Measurements from ENCODE around the gene ARID3A. TPM values are rescaled to one million over a fixed set of nuclear protein-coding genes. Genes with fewer than 3 reads are reported as not detected.

ARID3A gene
- total and polyA plus RNA-seq, 2 experiments from 2014 or later, result 2.8 to 8.5 TPM

- no peak overlapping the region for H3K4me3 ChIP-seq
- TF ChIP-seq EZH2phosphoT487 (IDR thresholded peaks at IDR 0.05; ENCODE audit: insufficient read depth, low read depth), result no peak
- TF ChIP-seq EZH2 (IDR thresholded peaks at IDR 0.05; ENCODE audit: insufficient read depth, poor library complexity, severe bottlenecking), result no peak
- H3K9ac ChIP-seq, result no peak overlapping the region
- DNase-seq, result no peak
- no peaks in the 10 kb centered on the region for H3K9me2 ChIP-seq (ENCODE audit: insufficient read depth)
- H3K79me2 ChIP-seq (ENCODE audit: insufficient read depth), result peaks cover 56% of the 10 kb centered on the region
- in situ Hi-C loops (cut with MboI), result no loop called here
- H3K4me2 ChIP-seq (ENCODE audit: unreplicated experiment), result no peak overlapping the region
- H3F3A ChIP-seq (ENCODE audit: insufficient read depth), result no peaks in the 10 kb centered on the region
- H3K9me3 ChIP-seq (ENCODE audit: low read depth), result no peaks in the 10 kb centered on the region
- WGBS, 2 experiments (ENCODE audit: low coverage in 1 of 2, low lambda C conversion rate in 2 of 2, missing lambda C conversion rate in 2 of 2), result 89 to 96% methylated on average over 11 to 17 of the region's 18 CpGs
- H4K20me1 ChIP-seq (ENCODE audit: insufficient read depth), result no peaks in the 10 kb centered on the region; the same call in 1 of the 2 replicates
- H3K27me3 ChIP-seq (replicated peaks; ENCODE audit: insufficient read depth), result no peaks in the 10 kb centered on the region
- H3K27ac ChIP-seq, result no peak overlapping the region
- no peaks in the 10 kb centered on the region for H3K36me3 ChIP-seq (ENCODE audit: low read depth)
- H2AFZ ChIP-seq, result no peak overlapping the region
- peaks cover 14% of the 10 kb centered on the region for H3K4me1 ChIP-seq (ENCODE audit: insufficient read depth)
Observed at GRCh38 chr19:1012334-1012733, 86.5 kb downstream of the ARID3A start.

GRCh38 chr19:1013218-1013617 lies 87.4 kb downstream of the ARID3A start:
- DNase-seq, result no peak
- Histone ChIP-seq H3K27ac (no peak overlapping the region), H2AFZ (no peak overlapping the region), H3K79me2 (ENCODE audit: insufficient read depth) (peaks cover 65% of the 10 kb centered on the region), H3K9me3 (ENCODE audit: low read depth) (no peaks in the 10 kb centered on the region), H3K27me3 (replicated peaks; ENCODE audit: insufficient read depth) (no peaks in the 10 kb centered on the region), H3K4me2 (ENCODE audit: unreplicated experiment) (no peak overlapping the region), H4K20me1 (ENCODE audit: insufficient read depth) (no peaks in the 10 kb centered on the region; the same call in 1 of the 2 replicates), H3K9me2 (ENCODE audit: insufficient read depth) (no peaks in the 10 kb centered on the region), H3K36me3 (ENCODE audit: low read depth) (no peaks in the 10 kb centered on the region), H3K4me1 (ENCODE audit: insufficient read depth) (peaks cover 22% of the 10 kb centered on the region), H3K4me3 (no peak overlapping the region), H3F3A (ENCODE audit: insufficient read depth) (no peaks in the 10 kb centered on the region), H3K9ac (no peak overlapping the region)
- TF ChIP-seq EZH2phosphoT487 (IDR thresholded peaks at IDR 0.05; ENCODE audit: insufficient read depth, low read depth) (no peak), EZH2 (IDR thresholded peaks at IDR 0.05; ENCODE audit: insufficient read depth, poor library complexity, severe bottlenecking) (no peak)
- WGBS, 2 experiments (ENCODE audit: low coverage in 1 of 2, low lambda C conversion rate in 2 of 2, missing lambda C conversion rate in 2 of 2), result 90 to 92% methylated on average over 10 of the region's 10 CpGs
- in situ Hi-C loops (cut with MboI), result no loop called here

GRCh38 chr19:1014161-1015060 lies 88.6 kb downstream of the ARID3A start:
- H3K9me3 ChIP-seq (ENCODE audit: low read depth), result no peaks in the 10 kb centered on the region
- H4K20me1 ChIP-seq (ENCODE audit: insufficient read depth), result no peaks in the 10 kb centered on the region; the same call in 1 of the 2 replicates
- in situ Hi-C loops (cut with MboI), result no loop called here
- no peak overlapping the region for H2AFZ ChIP-seq
- H3K27ac ChIP-seq, result no peak overlapping the region
- H3K4me2 ChIP-seq (ENCODE audit: unreplicated experiment), result no peak overlapping the region
- H3F3A ChIP-seq (ENCODE audit: insufficient read depth), result no peaks in the 10 kb centered on the region
- no peak for DNase-seq
- H3K79me2 ChIP-seq (ENCODE audit: insufficient read depth), result peaks cover 77% of the 10 kb centered on the region
- H3K9ac ChIP-seq, result no peak overlapping the region
- 96 to 97% methylated on average over 39 to 49 of the region's 49 CpGs for WGBS, 2 experiments (ENCODE audit: low coverage in 1 of 2, low lambda C conversion rate in 2 of 2, missing lambda C conversion rate in 2 of 2)
- no peaks in the 10 kb centered on the region for H3K9me2 ChIP-seq (ENCODE audit: insufficient read depth)
- H3K4me1 ChIP-seq (ENCODE audit: insufficient read depth), result peaks cover 33% of the 10 kb centered on the region
- TF ChIP-seq EZH2 (IDR thresholded peaks at IDR 0.05; ENCODE audit: insufficient read depth, poor library complexity, severe bottlenecking) (no peak), EZH2phosphoT487 (IDR thresholded peaks at IDR 0.05; ENCODE audit: insufficient read depth, low read depth) (no peak)
- no peaks in the 10 kb centered on the region for H3K36me3 ChIP-seq (ENCODE audit: low read depth)
- no peaks in the 10 kb centered on the region for H3K27me3 ChIP-seq (replicated peaks; ENCODE audit: insufficient read depth)
- no peak overlapping the region for H3K4me3 ChIP-seq

- H3K27me3 ChIP-seq (replicated peaks; ENCODE audit: insufficient read depth), result no peaks in the 10 kb centered on the region
- H3K9me2 ChIP-seq (ENCODE audit: insufficient read depth), result no peaks in the 10 kb centered on the region
- H3K27ac ChIP-seq, result no peak overlapping the region
- TF ChIP-seq EZH2 (IDR thresholded peaks at IDR 0.05; ENCODE audit: insufficient read depth, poor library complexity, severe bottlenecking) (no peak), EZH2phosphoT487 (IDR thresholded peaks at IDR 0.05; ENCODE audit: insufficient read depth, low read depth) (no peak)
- no peaks in the 10 kb centered on the region for H3K9me3 ChIP-seq (ENCODE audit: low read depth)
- no peaks in the 10 kb centered on the region for H3K36me3 ChIP-seq (ENCODE audit: low read depth)
- 0 out of 2 replicates have a peak overlapping the region, but pooled peaks have one; percentile 49 for H3K9ac ChIP-seq
- no peak overlapping the region for H3K4me2 ChIP-seq (ENCODE audit: unreplicated experiment)
- peaks cover 85% of the 10 kb centered on the region for H3K79me2 ChIP-seq (ENCODE audit: insufficient read depth)
- H3K4me3 ChIP-seq, result no peak overlapping the region
- no peak overlapping the region for H2AFZ ChIP-seq
- no peaks in the 10 kb centered on the region; the same call in 1 of the 2 replicates for H4K20me1 ChIP-seq (ENCODE audit: insufficient read depth)
- no peaks in the 10 kb centered on the region for H3F3A ChIP-seq (ENCODE audit: insufficient read depth)
- in situ Hi-C loops (cut with MboI), result no loop called here
- DNase-seq, result no peak
- 90 to 91% methylated on average over 26 to 29 of the region's 29 CpGs for WGBS, 2 experiments (ENCODE audit: low coverage in 1 of 2, low lambda C conversion rate in 2 of 2, missing lambda C conversion rate in 2 of 2)
- peaks cover 33% of the 10 kb centered on the region for H3K4me1 ChIP-seq (ENCODE audit: insufficient read depth)
Observed at GRCh38 chr19:1015061-1015781, 89.4 kb downstream of the ARID3A start.
